Small intestine (tissue), 4 donors: ENCODE results near the gene IL21R. TPM values are rescaled to one million over a fixed set of nuclear protein-coding genes. Genes with fewer than 3 reads are reported as not detected.

Experiments
- polyA plus RNA-seq, 4 donors: library from polyadenylated mRNA; stranded (reverse) in 3 of 4; unstranded in 1 of 4; fragments of 200-250 nt in 3 of 4; fragments of 120-200 nt in 1 of 4; gene quantifications; one replicate each; pipeline versions ENCODE4 v1.2.1 to v1.2.3, GENCODE V29; 2013
- donor health status: healthy with polysubstance abuse.
- donor health status: Bipolar disorder and iron deficiency.
- donor health status: healthy.

Gene IL21R
- polyA plus RNA-seq, 4 donors: under 0.01 to 0.85 (median 0.33) TPM

Other genes with a start within 250 kb of the IL21R start
- 100 to 1,000 TPM in 1 of 4 donors, 10 to 100 TPM in 2, 1 to 10 TPM in 1; 8.7 to 117 (median 42.7) TPM for gene KDM8, start 198.6 kb upstream of the IL21R start, polyA plus RNA-seq
- gene NSMCE1, start 133.4 kb upstream of the IL21R start, polyA plus RNA-seq: 10 to 100 TPM; 37.8 to 66.1 (median 52.3) TPM
- gene IL4R, start 88.2 kb upstream of the IL21R start, polyA plus RNA-seq: 10 to 100 TPM; 28.1 to 32.7 (median 30.4) TPM
- 10 to 100 TPM; 30.4 to 47.0 (median 36.8) TPM for gene GTF3C1, start 147.7 kb downstream of the IL21R start, polyA plus RNA-seq
- 10 to 100 TPM in 3 of 4 donors, 1 to 10 TPM in 1; 1.9 to 17.5 (median 10.5) TPM for gene KATNIP, start 148.0 kb downstream of the IL21R start, polyA plus RNA-seq